Stimulated activated CD4-positive, alpha-beta T cell treated with anti-CD3 and anti-CD28 coated beads, Interleukin-12 subunit alpha, Interleukin-12 subunit beta, amount 100 ng/mL, for 48 hours (primary cell): ENCODE measurements around the gene ZNF469.
"Not testable (repeated sequence)": the region's sequence is repeated elsewhere in the genome, so short reads cannot be mapped to it uniquely, and the experiment has no call there.

Source experiments
- DNase-seq, 3 donors: peaks; one replicate each; pipeline ENCODE4 v3.0.0-alpha.2; 2020; ENCODE audit warnings: low read depth in 2 of 3, low spot score in 1 of 3

The ZNF469 gene

GRCh38 chr16:88409296-88410065, 26.7 kb downstream of the ZNF469 start:
- no peak for DNase-seq

GRCh38 chr16:88410297-88410968, 27.7 kb downstream of the ZNF469 start:
- DNase-seq, result not testable (repeated sequence)

- DNase-seq, result no peak
These were observed 29.3 kb downstream of the ZNF469 start for GRCh38 chr16:88411951-88412576.

- no peak for DNase-seq
These were observed 30.0 kb downstream of the ZNF469 start for GRCh38 chr16:88412766-88413165.

GRCh38 chr16:88413231-88413630, 30.5 kb downstream of the ZNF469 start:
- DNase-seq, result no peak

- DNase-seq, result no peak
These were observed 30.9 kb downstream of the ZNF469 start for GRCh38 chr16:88413631-88414030.

- DNase-seq, result no peak
These were observed 32.0 kb downstream of the ZNF469 start for GRCh38 chr16:88414521-88415380.

- DNase-seq, result no peak
These were observed 32.6 kb downstream of the ZNF469 start for GRCh38 chr16:88415381-88415705.

- DNase-seq, result no peak
These were observed 33.1 kb downstream of the ZNF469 start for GRCh38 chr16:88415713-88416323.

GRCh38 chr16:88416686-88417085, 33.9 kb downstream of the ZNF469 start:
- no peak for DNase-seq

GRCh38 chr16:88417684-88418476, 35.1 kb downstream of the ZNF469 start:
- no peak for DNase-seq

- DNase-seq, result no peak
These were observed 36.1 kb downstream of the ZNF469 start for GRCh38 chr16:88418869-88419268.

GRCh38 chr16:88419790-88420189, 37.0 kb downstream of the ZNF469 start:
- no peak for DNase-seq

- no peak for DNase-seq
These were observed 37.7 kb downstream of the ZNF469 start for GRCh38 chr16:88420496-88420895.

GRCh38 chr16:88421301-88421700, 38.5 kb downstream of the ZNF469 start:
- no peak for DNase-seq

GRCh38 chr16:88421871-88422433, 39.2 kb downstream of the ZNF469 start:
- DNase-seq, result no peak

GRCh38 chr16:88422733-88423447, 40.1 kb downstream of the ZNF469 start:
- DNase-seq, result no peak

- no peak for DNase-seq
These were observed 40.7 kb downstream of the ZNF469 start for GRCh38 chr16:88423448-88423850.

- DNase-seq, result no peak
These were observed 42.0 kb downstream of the ZNF469 start for GRCh38 chr16:88424587-88425235.
